HG03097 (cell line): ENCODE measurements around the gene CSH1.
"Not testable (repeated sequence)": the region's sequence is repeated elsewhere in the genome, so short reads cannot be mapped to it uniquely, and the experiment has no call there.

Experiments used
- ATAC-seq: cut with Tn5 transposase; IDR thresholded peaks from one replicate; pipeline ENCODE4 v1.9.1; 2021; ENCODE audit not compliant: unreplicated experiment, low FRiP score

The CSH1 gene

GRCh38 chr17:63896524-63897354 is at the start of gene CSH1:
CSH1 (minus strand) TSS chr17:63896574; CDS start chr17:63896511, 63 bp downstream.
- ATAC-seq, result not testable (repeated sequence)

GRCh38 chr17:63945784-63946439 is 49.5 kb upstream of the CSH1 start:
- ATAC-seq, result peak; percentile 44

- no peak for ATAC-seq
These were observed 48.5 kb upstream of the CSH1 start for GRCh38 chr17:63944736-63945499.

GRCh38 chr17:63943745-63944144 is 47.4 kb upstream of the CSH1 start:
- ATAC-seq, result no peak

- no peak for ATAC-seq
These were observed 46.1 kb upstream of the CSH1 start for GRCh38 chr17:63942309-63942985.

GRCh38 chr17:63941751-63942150 is 45.4 kb upstream of the CSH1 start:
- no peak for ATAC-seq

- ATAC-seq, result no peak
These were observed 44.8 kb upstream of the CSH1 start for GRCh38 chr17:63941162-63941561.

- ATAC-seq, result no peak
These were observed 44.2 kb upstream of the CSH1 start for GRCh38 chr17:63940584-63940983.

- no peak for ATAC-seq
These were observed 43.5 kb upstream of the CSH1 start for GRCh38 chr17:63939884-63940283.

GRCh38 chr17:63939401-63939800 is 43.0 kb upstream of the CSH1 start:
- ATAC-seq, result no peak

- ATAC-seq, result no peak
These were observed 41.5 kb upstream of the CSH1 start for GRCh38 chr17:63937920-63938319.

GRCh38 chr17:63937319-63937718 is 40.9 kb upstream of the CSH1 start:
- ATAC-seq, result no peak

GRCh38 chr17:63934183-63935112 is 38.1 kb upstream of the CSH1 start:
- no peak for ATAC-seq

GRCh38 chr17:63933598-63933997 is 37.2 kb upstream of the CSH1 start:
- no peak for ATAC-seq

GRCh38 chr17:63932721-63933120 is 36.3 kb upstream of the CSH1 start:
- ATAC-seq, result peak; percentile 10

- ATAC-seq, result peak; percentile 72
These were observed 35.7 kb upstream of the CSH1 start, which contains the start of gene CD79B for GRCh38 chr17:63931981-63932561. CD79B (minus strand) TSS chr17:63932331; CDS start chr17:63932261, 70 bp downstream.

GRCh38 chr17:63930951-63931575 is 34.7 kb upstream of the CSH1 start:
- no peak for ATAC-seq

- no peak for ATAC-seq
These were observed 33.7 kb upstream of the CSH1 start for GRCh38 chr17:63929860-63930766.
